Measurements from ENCODE around the gene RAB37. TPM values are rescaled to one million over a fixed set of nuclear protein-coding genes. Genes with fewer than 3 reads are reported as not detected.

RAB37 gene
- total RNA-seq, 1 donor from 2014 or later: 1.0 TPM

- no peak overlapping the region for H3K27ac ChIP-seq (ENCODE audit: low read depth, low read length)
- no peaks in the 10 kb centered on the region for H3K4me1 ChIP-seq (ENCODE audit: control insufficient read depth in 3 of 3, insufficient read depth in 3 of 3, low read length in 3 of 3)
Observed at GRCh38 chr17:74703311-74703710, 33.7 kb upstream of the RAB37 start.

GRCh38 chr17:74704544-74704943, 32.5 kb upstream of the RAB37 start:
- no peaks in the 10 kb centered on the region for H3K36me3 ChIP-seq (ENCODE audit: control insufficient read depth in 3 of 3, insufficient read depth in 3 of 3, low read length in 3 of 3)
- H3K27ac ChIP-seq (ENCODE audit: low read depth, low read length): no peak overlapping the region

More at GRCh38 chr17:74703311-74703710, 33.7 kb upstream of the RAB37 start:
- Histone ChIP-seq H3K9ac (ENCODE audit: low read depth in 1 of 3, low read length in 3 of 3) (no peak overlapping the region), H3K4me3 (ENCODE audit: low read length in 3 of 3) (no peak overlapping the region), H3K27me3 (ENCODE audit: control insufficient read depth in 3 of 3, insufficient read depth in 3 of 3, low read length in 3 of 3) (peaks cover 0 to 7% (median 5%) of the 10 kb centered on the region in 3 donors), H3K9me3 (ENCODE audit: control insufficient read depth in 3 of 3, low read length in 3 of 3) (no peaks in the 10 kb centered on the region), H3K36me3 (ENCODE audit: control insufficient read depth in 3 of 3, insufficient read depth in 3 of 3, low read length in 3 of 3) (no peaks in the 10 kb centered on the region)

GRCh38 chr17:74711058-74711824, 25.8 kb upstream of the RAB37 start:
- Histone ChIP-seq H3K27ac (ENCODE audit: low read depth, low read length) (no peak overlapping the region), H3K27me3 (ENCODE audit: control insufficient read depth in 3 of 3, insufficient read depth in 3 of 3, low read length in 3 of 3) (peaks cover 8 to 30% (median 23%) of the 10 kb centered on the region in 3 donors), H3K36me3 (ENCODE audit: control insufficient read depth in 3 of 3, insufficient read depth in 3 of 3, low read length in 3 of 3) (no peaks in the 10 kb centered on the region), H3K9ac (ENCODE audit: low read depth in 1 of 3, low read length in 3 of 3) (no peak overlapping the region), H3K9me3 (ENCODE audit: control insufficient read depth in 3 of 3, low read length in 3 of 3) (no peaks in the 10 kb centered on the region), H3K4me3 (ENCODE audit: low read length in 3 of 3) (no peak overlapping the region), H3K4me1 (ENCODE audit: control insufficient read depth in 3 of 3, insufficient read depth in 3 of 3, low read length in 3 of 3) (no peaks in the 10 kb centered on the region)

More at GRCh38 chr17:74704544-74704943, 32.5 kb upstream of the RAB37 start:
- no peak overlapping the region for H3K9ac ChIP-seq (ENCODE audit: low read depth in 1 of 3, low read length in 3 of 3)
- no peaks in the 10 kb centered on the region for H3K4me1 ChIP-seq (ENCODE audit: control insufficient read depth in 3 of 3, insufficient read depth in 3 of 3, low read length in 3 of 3)
- no peaks in the 10 kb centered on the region for H3K9me3 ChIP-seq (ENCODE audit: control insufficient read depth in 3 of 3, low read length in 3 of 3)
- peaks cover 0 to 5% (median 5%) of the 10 kb centered on the region in 3 donors for H3K27me3 ChIP-seq (ENCODE audit: control insufficient read depth in 3 of 3, insufficient read depth in 3 of 3, low read length in 3 of 3)
- no peak overlapping the region for H3K4me3 ChIP-seq (ENCODE audit: low read length in 3 of 3)

- Histone ChIP-seq H3K27me3 (ENCODE audit: control insufficient read depth in 3 of 3, insufficient read depth in 3 of 3, low read length in 3 of 3) (peaks cover 8 to 30% (median 23%) of the 10 kb centered on the region in 3 donors), H3K9me3 (ENCODE audit: control insufficient read depth in 3 of 3, low read length in 3 of 3) (no peaks in the 10 kb centered on the region), H3K36me3 (ENCODE audit: control insufficient read depth in 3 of 3, insufficient read depth in 3 of 3, low read length in 3 of 3) (no peaks in the 10 kb centered on the region), H3K4me3 (ENCODE audit: low read length in 3 of 3) (no peak overlapping the region), H3K27ac (ENCODE audit: low read depth, low read length) (no peak overlapping the region), H3K9ac (ENCODE audit: low read depth in 1 of 3, low read length in 3 of 3) (no peak overlapping the region), H3K4me1 (ENCODE audit: control insufficient read depth in 3 of 3, insufficient read depth in 3 of 3, low read length in 3 of 3) (no peaks in the 10 kb centered on the region)
Observed at GRCh38 chr17:74712301-74712700, 24.8 kb upstream of the RAB37 start.

- Histone ChIP-seq H3K4me1 (ENCODE audit: control insufficient read depth in 3 of 3, insufficient read depth in 3 of 3, low read length in 3 of 3) (no peaks in the 10 kb centered on the region), H3K36me3 (ENCODE audit: control insufficient read depth in 3 of 3, insufficient read depth in 3 of 3, low read length in 3 of 3) (no peaks in the 10 kb centered on the region), H3K27me3 (ENCODE audit: control insufficient read depth in 3 of 3, insufficient read depth in 3 of 3, low read length in 3 of 3) (peaks cover 8 to 30% (median 23%) of the 10 kb centered on the region in 3 donors), H3K4me3 (ENCODE audit: low read length in 3 of 3) (no peak within 1 kb of the TSS), H3K9ac (ENCODE audit: low read depth in 1 of 3, low read length in 3 of 3) (no peak within 1 kb of the TSS), H3K9me3 (ENCODE audit: control insufficient read depth in 3 of 3, low read length in 3 of 3) (no peaks in the 10 kb centered on the region), H3K27ac (ENCODE audit: low read depth, low read length) (no peak within 1 kb of the TSS)
Observed at GRCh38 chr17:74712756-74713155, 24.3 kb upstream of the RAB37 start, which contains the start of gene CD300LF. Gene CD300LF, minus strand, starts transcription at chr17:74712923. Its CDS starts 57 bp downstream, at chr17:74712866.

- H3K27ac ChIP-seq (ENCODE audit: low read depth, low read length): no peak overlapping the region
Observed at GRCh38 chr17:74713171-74713755, 23.8 kb upstream of the RAB37 start.

GRCh38 chr17:74715144-74715543, 21.9 kb upstream of the RAB37 start:
- Histone ChIP-seq H3K36me3 (ENCODE audit: control insufficient read depth in 3 of 3, insufficient read depth in 3 of 3, low read length in 3 of 3) (no peaks in the 10 kb centered on the region), H3K4me3 (ENCODE audit: low read length in 3 of 3) (no peak overlapping the region), H3K9ac (ENCODE audit: low read depth in 1 of 3, low read length in 3 of 3) (no peak overlapping the region), H3K4me1 (ENCODE audit: control insufficient read depth in 3 of 3, insufficient read depth in 3 of 3, low read length in 3 of 3) (no peaks in the 10 kb centered on the region), H3K9me3 (ENCODE audit: control insufficient read depth in 3 of 3, low read length in 3 of 3) (no peaks in the 10 kb centered on the region), H3K27me3 (ENCODE audit: control insufficient read depth in 3 of 3, insufficient read depth in 3 of 3, low read length in 3 of 3) (peaks cover 8 to 28% (median 25%) of the 10 kb centered on the region in 3 donors), H3K27ac (ENCODE audit: low read depth, low read length) (no peak overlapping the region)

More at GRCh38 chr17:74713171-74713755, 23.8 kb upstream of the RAB37 start:
- Histone ChIP-seq H3K4me3 (ENCODE audit: low read length in 3 of 3) (no peak overlapping the region), H3K27me3 (ENCODE audit: control insufficient read depth in 3 of 3, insufficient read depth in 3 of 3, low read length in 3 of 3) (peaks cover 8 to 30% (median 23%) of the 10 kb centered on the region in 3 donors), H3K9me3 (ENCODE audit: control insufficient read depth in 3 of 3, low read length in 3 of 3) (no peaks in the 10 kb centered on the region), H3K9ac (ENCODE audit: low read depth in 1 of 3, low read length in 3 of 3) (no peak overlapping the region), H3K4me1 (ENCODE audit: control insufficient read depth in 3 of 3, insufficient read depth in 3 of 3, low read length in 3 of 3) (no peaks in the 10 kb centered on the region), H3K36me3 (ENCODE audit: control insufficient read depth in 3 of 3, insufficient read depth in 3 of 3, low read length in 3 of 3) (no peaks in the 10 kb centered on the region)

- no peak overlapping the region for H3K27ac ChIP-seq (ENCODE audit: low read depth, low read length)
- H3K4me1 ChIP-seq (ENCODE audit: control insufficient read depth in 3 of 3, insufficient read depth in 3 of 3, low read length in 3 of 3): no peaks in the 10 kb centered on the region
- H3K36me3 ChIP-seq (ENCODE audit: control insufficient read depth in 3 of 3, insufficient read depth in 3 of 3, low read length in 3 of 3): no peaks in the 10 kb centered on the region
- H3K9me3 ChIP-seq (ENCODE audit: control insufficient read depth in 3 of 3, low read length in 3 of 3): no peaks in the 10 kb centered on the region
- H3K9ac ChIP-seq (ENCODE audit: low read depth in 1 of 3, low read length in 3 of 3): no peak overlapping the region
- no peak overlapping the region for H3K4me3 ChIP-seq (ENCODE audit: low read length in 3 of 3)
- H3K27me3 ChIP-seq (ENCODE audit: control insufficient read depth in 3 of 3, insufficient read depth in 3 of 3, low read length in 3 of 3): peaks cover 2 to 8% (median 3%) of the 10 kb centered on the region in 3 donors
Observed at GRCh38 chr17:74720506-74720905, 16.6 kb upstream of the RAB37 start.

GRCh38 chr17:74722782-74723181, 14.3 kb upstream of the RAB37 start:
- H3K4me1 ChIP-seq (ENCODE audit: control insufficient read depth in 3 of 3, insufficient read depth in 3 of 3, low read length in 3 of 3): no peaks in the 10 kb centered on the region
- no peak overlapping the region for H3K9ac ChIP-seq (ENCODE audit: low read depth in 1 of 3, low read length in 3 of 3)
- H3K27me3 ChIP-seq (ENCODE audit: control insufficient read depth in 3 of 3, insufficient read depth in 3 of 3, low read length in 3 of 3): peaks cover 2 to 8% (median 3%) of the 10 kb centered on the region in 3 donors
- no peaks in the 10 kb centered on the region for H3K9me3 ChIP-seq (ENCODE audit: control insufficient read depth in 3 of 3, low read length in 3 of 3)
- no peak overlapping the region for H3K4me3 ChIP-seq (ENCODE audit: low read length in 3 of 3)
- no peaks in the 10 kb centered on the region for H3K36me3 ChIP-seq (ENCODE audit: control insufficient read depth in 3 of 3, insufficient read depth in 3 of 3, low read length in 3 of 3)
- H3K27ac ChIP-seq (ENCODE audit: low read depth, low read length): no peak overlapping the region

- Histone ChIP-seq H3K4me3 (ENCODE audit: low read length in 3 of 3) (no peak overlapping the region), H3K4me1 (ENCODE audit: control insufficient read depth in 3 of 3, insufficient read depth in 3 of 3, low read length in 3 of 3) (no peaks in the 10 kb centered on the region), H3K36me3 (ENCODE audit: control insufficient read depth in 3 of 3, insufficient read depth in 3 of 3, low read length in 3 of 3) (no peaks in the 10 kb centered on the region), H3K27me3 (ENCODE audit: control insufficient read depth in 3 of 3, insufficient read depth in 3 of 3, low read length in 3 of 3) (peaks cover 2 to 8% (median 3%) of the 10 kb centered on the region in 3 donors), H3K27ac (ENCODE audit: low read depth, low read length) (no peak overlapping the region), H3K9me3 (ENCODE audit: control insufficient read depth in 3 of 3, low read length in 3 of 3) (no peaks in the 10 kb centered on the region), H3K9ac (ENCODE audit: low read depth in 1 of 3, low read length in 3 of 3) (no peak overlapping the region)
Observed at GRCh38 chr17:74723891-74724290, 13.2 kb upstream of the RAB37 start.
